Hepatocyte (in vitro differentiated cells): ENCODE data around the gene EEFSEC. TPM values are rescaled to one million over a fixed set of nuclear protein-coding genes. Genes with fewer than 3 reads are reported as not detected.

Source experiments
- DNase-seq: peaks from one replicate; pipeline ENCODE4 v3.0.0-alpha.2; 2016; ENCODE audit warnings: low spot score
- H2AFZ ChIP-seq: fragments of 200-600 bp; sonication (generic); 2 replicates; pipeline ENCODE4 v1.6.0; 2016; ENCODE audit warnings: antibody characterized with exemption, mild to moderate bottlenecking
- H3K27ac ChIP-seq: fragments of 200-600 bp; sonication (generic); 2 replicates; pipeline ENCODE4 v1.5.1; 2016; ENCODE audit warnings: mild to moderate bottlenecking
- H3K27me3 ChIP-seq: fragments of 200-600 bp; sonication (generic); 2 replicates; pipeline ENCODE4 v1.6.1; 2016
- H3K36me3 ChIP-seq: fragments of 200-600 bp; sonication (generic); replicated peaks from 2 replicates; pipeline ENCODE4 v1.5.1; 2016; ENCODE audit warnings: low read depth; ENCODE audit not compliant: insufficient read depth
- H3K4me1 ChIP-seq: fragments of 200-600 bp; sonication (generic); 2 replicates; pipeline ENCODE4 v1.5.1; 2016; ENCODE audit warnings: mild to moderate bottlenecking, moderate library complexity; ENCODE audit not compliant: insufficient read depth
- H3K4me2 ChIP-seq: fragments of 200-600 bp; sonication (generic); 2 replicates; pipeline ENCODE4 v1.6.0; 2016
- H3K4me3 ChIP-seq: fragments of 200-600 bp; sonication (generic); 2 replicates; pipeline ENCODE4 v1.5.1; 2016; ENCODE audit warnings: mild to moderate bottlenecking
- H3K79me2 ChIP-seq: fragments of 200-600 bp; sonication (generic); 2 replicates; pipeline ENCODE4 v1.6.0; 2017; ENCODE audit warnings: mild to moderate bottlenecking
- H3K9me2 ChIP-seq: fragments of 200-600 bp; sonication (generic); replicated peaks from 2 replicates; pipeline ENCODE4 v1.6.0; 2017; ENCODE audit warnings: mild to moderate bottlenecking; ENCODE audit not compliant: insufficient read depth
- H3K9me3 ChIP-seq: fragments of 200-600 bp; sonication (generic); 2 replicates; pipeline ENCODE4 v1.5.1; 2016; ENCODE audit warnings: low read depth, mild to moderate bottlenecking
- H4K20me1 ChIP-seq: fragments of 200-600 bp; sonication (generic); 2 replicates; pipeline ENCODE4 v1.6.0; 2016; ENCODE audit warnings: mild to moderate bottlenecking; ENCODE audit not compliant: insufficient read depth, poor library complexity, severe bottlenecking
- EZH2 ChIP-seq: fragments of 200-600 bp; sonication (generic); IDR thresholded peaks from 2 replicates; pipeline ENCODE4 v1.6.1; 2016; ENCODE audit warnings: antibody characterized with exemption, mild to moderate bottlenecking, borderline replicate concordance
- EZH2phosphoT487 ChIP-seq: fragments of 200-600 bp; sonication (generic); IDR thresholded peaks from one replicate; pipeline ENCODE4 v1.6.1; 2018; ENCODE audit warnings: antibody characterized with exemption, mild to moderate bottlenecking, low read depth, moderate library complexity; ENCODE audit not compliant: unreplicated experiment, severe bottlenecking
- WGBS: methylation state at CpG from one replicate; pipeline ENCODE4 v1.1.6; 2016; ENCODE audit warnings: low lambda C conversion rate; ENCODE audit errors: missing lambda C conversion rate; 5-methylcytosine and 5-hydroxymethylcytosine counted together
- polyA plus RNA-seq: library from polyadenylated mRNA; unstranded; fragments of >200 nt; fragmentation: Nextera tagmentation; extraction: Ambion mirVana; gene quantifications from 2 replicates; pipeline ENCODE4 v1.2.1, GENCODE V29; 2016
- total RNA-seq: library from RNA; depleted of rRNA; stranded (reverse); fragments of >200 nt; gene quantifications from 2 replicates; pipeline ENCODE4 v1.2.3, GENCODE V29; 2014
- TF ChIP-seq, protein P1 (sequence below): fragments of 200-600 bp; sonication (generic); IDR thresholded peaks from 2 replicates; pipeline ENCODE4 v1.5.1; 2016; ENCODE audit warnings: antibody characterized with exemption, mild to moderate bottlenecking; ENCODE audit not compliant: poor library complexity

EEFSEC gene
- total and polyA plus RNA-seq, 2 experiments from 2014 or later: 9.8 to 17.5 TPM

DNA sequence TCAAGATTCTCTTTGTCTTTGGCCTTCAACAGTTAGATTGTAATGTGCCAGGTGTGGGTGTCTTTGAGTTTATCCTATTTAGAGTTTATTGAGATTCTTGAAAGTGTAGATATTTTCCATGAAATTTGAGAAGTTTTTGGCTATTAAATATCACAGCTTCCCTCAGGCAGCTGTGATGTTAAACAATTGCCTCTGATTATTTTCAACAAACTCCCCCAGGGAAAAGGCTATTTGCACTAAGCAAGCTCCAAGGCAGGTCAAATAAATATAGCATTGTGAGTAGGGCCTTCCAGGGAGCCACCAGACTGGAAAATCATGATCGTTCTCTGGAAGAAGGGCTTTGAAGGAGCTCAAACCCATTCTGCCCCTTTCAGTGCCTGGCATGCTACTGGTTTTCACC, 107.0 kb downstream of the EEFSEC start:
- Histone ChIP-seq H3K79me2 (no peaks in the 10 kb centered on the region), H3K27me3 (no peaks in the 10 kb centered on the region), H3K36me3 (no peaks in the 10 kb centered on the region), H3K4me1 (no peaks in the 10 kb centered on the region), H3K4me2 (no peak overlapping the region), H3K27ac (no peak overlapping the region), H3K9me2 (no peaks in the 10 kb centered on the region), H4K20me1 (no peaks in the 10 kb centered on the region), H3K9me3 (peaks cover 6% of the 10 kb centered on the region), H3K4me3 (no peak overlapping the region), H2AFZ (no peak overlapping the region)
- WGBS: 93% methylated on average over 1 of the region's 1 CpG
- no peak for DNase-seq
- no peak for TF ChIP-seq EZH2phosphoT487
- TF ChIP-seq EZH2: no peak
- TF ChIP-seq, protein P1, sequence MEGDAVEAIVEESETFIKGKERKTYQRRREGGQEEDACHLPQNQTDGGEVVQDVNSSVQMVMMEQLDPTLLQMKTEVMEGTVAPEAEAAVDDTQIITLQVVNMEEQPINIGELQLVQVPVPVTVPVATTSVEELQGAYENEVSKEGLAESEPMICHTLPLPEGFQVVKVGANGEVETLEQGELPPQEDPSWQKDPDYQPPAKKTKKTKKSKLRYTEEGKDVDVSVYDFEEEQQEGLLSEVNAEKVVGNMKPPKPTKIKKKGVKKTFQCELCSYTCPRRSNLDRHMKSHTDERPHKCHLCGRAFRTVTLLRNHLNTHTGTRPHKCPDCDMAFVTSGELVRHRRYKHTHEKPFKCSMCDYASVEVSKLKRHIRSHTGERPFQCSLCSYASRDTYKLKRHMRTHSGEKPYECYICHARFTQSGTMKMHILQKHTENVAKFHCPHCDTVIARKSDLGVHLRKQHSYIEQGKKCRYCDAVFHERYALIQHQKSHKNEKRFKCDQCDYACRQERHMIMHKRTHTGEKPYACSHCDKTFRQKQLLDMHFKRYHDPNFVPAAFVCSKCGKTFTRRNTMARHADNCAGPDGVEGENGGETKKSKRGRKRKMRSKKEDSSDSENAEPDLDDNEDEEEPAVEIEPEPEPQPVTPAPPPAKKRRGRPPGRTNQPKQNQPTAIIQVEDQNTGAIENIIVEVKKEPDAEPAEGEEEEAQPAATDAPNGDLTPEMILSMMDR: no peak

DNA sequence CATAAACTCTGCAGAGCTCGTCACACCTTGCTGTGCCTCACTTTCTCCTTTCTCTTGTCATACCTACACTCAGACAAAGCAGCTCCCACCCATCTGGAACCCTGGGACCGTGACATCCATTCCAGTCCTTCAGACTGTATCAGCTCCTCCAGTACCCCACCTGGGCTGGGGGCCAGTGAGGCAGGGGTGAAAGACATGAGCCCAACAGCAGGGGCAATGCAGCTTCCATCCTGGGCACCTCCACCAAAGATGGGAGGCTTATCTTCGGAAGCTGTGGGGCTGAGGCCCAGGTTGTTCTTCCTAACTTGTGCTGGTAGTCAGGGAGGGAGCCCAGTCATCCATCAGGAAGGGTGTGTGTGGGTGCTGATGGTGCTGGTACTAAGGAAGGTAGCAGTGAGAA, 109.2 kb downstream of the EEFSEC start:
- Histone ChIP-seq H3K4me1 (no peaks in the 10 kb centered on the region), H3K79me2 (no peaks in the 10 kb centered on the region), H3K9me3 (peaks cover 6% of the 10 kb centered on the region), H3K27me3 (no peaks in the 10 kb centered on the region), H3K36me3 (no peaks in the 10 kb centered on the region), H3K4me2 (no peak overlapping the region), H3K27ac (no peak overlapping the region), H4K20me1 (no peaks in the 10 kb centered on the region), H3K4me3 (no peak overlapping the region), H2AFZ (no peak overlapping the region), H3K9me2 (no peaks in the 10 kb centered on the region)
- DNase-seq: no peak
- 100% methylated on average over 3 of the region's 3 CpGs for WGBS
- no peak for TF ChIP-seq EZH2
- TF ChIP-seq EZH2phosphoT487: no peak
- TF ChIP-seq, protein P1: no peak

DNA sequence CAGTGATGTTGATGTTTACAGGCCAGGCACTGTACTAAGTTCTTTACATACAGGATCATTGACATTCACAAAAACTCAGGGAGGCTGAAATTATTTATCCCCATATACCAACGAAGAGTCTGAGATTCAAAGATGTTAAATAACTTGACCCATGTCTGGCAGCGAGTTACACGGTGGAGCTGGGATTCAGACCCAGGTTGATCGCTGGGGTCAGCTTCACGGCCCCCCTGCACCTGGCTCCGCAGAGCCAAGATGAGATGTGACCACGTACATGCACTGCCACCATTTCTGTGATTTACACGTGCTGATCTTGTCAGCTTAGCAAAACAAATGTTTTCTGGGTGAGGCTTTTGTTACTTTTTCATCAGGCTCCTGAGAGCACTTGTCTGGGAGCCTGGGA, 109.8 kb downstream of the EEFSEC start:
- 86% methylated on average over 8 of the region's 8 CpGs for WGBS

More for the DNA sequence above, 109.8 kb downstream of the EEFSEC start:
- no peaks in the 10 kb centered on the region for H3K79me2 ChIP-seq
- H4K20me1 ChIP-seq: no peaks in the 10 kb centered on the region
- no peak for DNase-seq
- no peaks in the 10 kb centered on the region for H3K36me3 ChIP-seq
- peaks cover 6% of the 10 kb centered on the region for H3K9me3 ChIP-seq
- no peak overlapping the region for H3K27ac ChIP-seq
- H3K4me1 ChIP-seq: no peaks in the 10 kb centered on the region
- TF ChIP-seq EZH2phosphoT487 (no peak), EZH2 (no peak)
- TF ChIP-seq, protein P1: no peak
- H3K4me2 ChIP-seq: no peak overlapping the region
- H3K27me3 ChIP-seq: no peaks in the 10 kb centered on the region
- no peak overlapping the region for H2AFZ ChIP-seq
- no peaks in the 10 kb centered on the region for H3K9me2 ChIP-seq
- H3K4me3 ChIP-seq: no peak overlapping the region
